Type B pancreatic cell (in vitro differentiated cells): ENCODE measurements around the gene CDK8. TPM values are rescaled to one million over a fixed set of nuclear protein-coding genes. Genes with fewer than 3 reads are reported as not detected.

ENCODE experiments used
- DNase-seq: peaks from one replicate; pipeline ENCODE4 v3.0.0; 2021; ENCODE audit warnings: mixed read lengths; ENCODE audit not compliant: unreplicated experiment; ENCODE audit errors: extremely low spot score
- H3K27ac Mint-ChIP-seq: 2 replicates; pipeline ENCODE4 v1.8.0; 2021; ENCODE audit warnings: mild to moderate bottlenecking, mixed read lengths
- H3K27me3 Mint-ChIP-seq: 2 replicates; pipeline ENCODE4 v1.8.0; 2021; ENCODE audit warnings: mixed read lengths
- H3K36me3 Mint-ChIP-seq: 2 replicates; pipeline ENCODE4 v1.8.0; 2021; ENCODE audit warnings: mixed read lengths
- H3K4me1 Mint-ChIP-seq: one replicate; pipeline ENCODE4 v1.8.0; 2021; ENCODE audit warnings: mixed read lengths; ENCODE audit not compliant: unreplicated experiment
- H3K4me3 Mint-ChIP-seq: 2 replicates; pipeline ENCODE4 v1.8.0; 2021; ENCODE audit warnings: mild to moderate bottlenecking, mixed read lengths
- H3K9me3 Mint-ChIP-seq: 2 replicates; pipeline ENCODE4 v1.8.0; 2021; ENCODE audit warnings: mixed read lengths
- CTCF ChIP-seq: fragments of 200-600 bp; sonication (generic); conservative IDR thresholded peaks from 2 replicates; pipeline ENCODE4 v1.5.0; 2021; ENCODE audit warnings: antibody characterized with exemption, mild to moderate bottlenecking
- total RNA-seq: library from RNA; stranded (reverse); gene quantifications from 2 replicates; pipeline ENCODE4 v1.2.1, GENCODE V29; 2021; ENCODE audit warnings: low replicate concordance

Gene CDK8
- total RNA-seq, 1 donor from 2014 or later, result 26.3 TPM

- Mint-ChIP-seq H3K27ac (no peak overlapping the region), H3K27me3 (no peaks in the 10 kb centered on the region), H3K4me3 (no peak overlapping the region), H3K9me3 (peaks cover 2% of the 10 kb centered on the region), H3K4me1 (peaks cover 34% of the 10 kb centered on the region), H3K36me3 (no peaks in the 10 kb centered on the region)
- TF ChIP-seq CTCF, result no peak
- DNase-seq, result no peak
Measured at GRCh38 chr13:26259634-26260033, 5.7 kb downstream of the CDK8 start.

- peaks cover 27% of the 10 kb centered on the region for H3K4me1 Mint-ChIP-seq
- TF ChIP-seq CTCF, result no peak
- no peak overlapping the region for H3K4me3 Mint-ChIP-seq
- no peak for DNase-seq
- H3K27me3 Mint-ChIP-seq, result no peaks in the 10 kb centered on the region
- H3K36me3 Mint-ChIP-seq, result no peaks in the 10 kb centered on the region
- H3K27ac Mint-ChIP-seq, result no peak overlapping the region
- H3K9me3 Mint-ChIP-seq, result peaks cover 4% of the 10 kb centered on the region
Measured at GRCh38 chr13:26262156-26262555, 8.2 kb downstream of the CDK8 start.

GRCh38 chr13:26266311-26266710 lies 12.4 kb downstream of the CDK8 start:
- no peak overlapping the region for H3K4me3 Mint-ChIP-seq
- no peaks in the 10 kb centered on the region for H3K36me3 Mint-ChIP-seq
- H3K27ac Mint-ChIP-seq, result no peak overlapping the region
- H3K4me1 Mint-ChIP-seq, result peaks cover 10% of the 10 kb centered on the region
- DNase-seq, result no peak
- TF ChIP-seq CTCF, result no peak
- H3K9me3 Mint-ChIP-seq, result peaks cover 4% of the 10 kb centered on the region
- no peaks in the 10 kb centered on the region for H3K27me3 Mint-ChIP-seq

GRCh38 chr13:26270707-26271106 lies 16.8 kb downstream of the CDK8 start:
- Mint-ChIP-seq H3K4me3 (no peak overlapping the region), H3K27me3 (no peaks in the 10 kb centered on the region), H3K4me1 (peaks cover 10% of the 10 kb centered on the region), H3K36me3 (no peaks in the 10 kb centered on the region), H3K27ac (no peak overlapping the region), H3K9me3 (no peaks in the 10 kb centered on the region)
- no peak for TF ChIP-seq CTCF
- DNase-seq, result no peak

- Mint-ChIP-seq H3K9me3 (no peaks in the 10 kb centered on the region), H3K4me1 (peaks cover 5% of the 10 kb centered on the region), H3K36me3 (peaks cover 10% of the 10 kb centered on the region), H3K4me3 (no peak overlapping the region), H3K27me3 (no peaks in the 10 kb centered on the region), H3K27ac (no peak overlapping the region)
- TF ChIP-seq CTCF, result no peak
- DNase-seq, result no peak
Measured at GRCh38 chr13:26272621-26273020, 18.7 kb downstream of the CDK8 start.

- Mint-ChIP-seq H3K9me3 (peaks cover 5% of the 10 kb centered on the region), H3K27me3 (no peaks in the 10 kb centered on the region), H3K4me3 (no peak overlapping the region), H3K4me1 (no peaks in the 10 kb centered on the region), H3K27ac (no peak overlapping the region), H3K36me3 (peaks cover 35% of the 10 kb centered on the region)
- no peak for TF ChIP-seq CTCF
- no peak for DNase-seq
Measured at GRCh38 chr13:26280295-26280694, 26.4 kb downstream of the CDK8 start.
